ENCODE data around the gene ST6GAL1. TPM values are rescaled to one million over a fixed set of nuclear protein-coding genes. Genes with fewer than 3 reads are reported as not detected.
"Not testable (repeated sequence)": the region's sequence is repeated elsewhere in the genome, so short reads cannot be mapped to it uniquely, and the experiment has no call there.

Gene ST6GAL1
- total RNA-seq, 6 experiments from 2014 or later, result 389 to 574 (median 483) TPM

- intact Hi-C loops (cut with DNase I), result no loop called here
- Histone ChIP-seq H3K4me1 (peaks cover 0 to 40% (median 9%) of the 10 kb centered on the region in 4 donors), H3K27me3 (no peaks in the 10 kb centered on the region), H3K9me3 (no peaks in the 10 kb centered on the region), H3K36me3 (peaks cover 0 to 33% (median 14%) of the 10 kb centered on the region in 4 donors), H3K4me3 (no peak overlapping the region), H3K27ac (no peak overlapping the region)
- peak; percentile 50 to 62 (median 57) for ATAC-seq
- no peak for TF ChIP-seq CTCF (IDR thresholded peaks at IDR 0.05)
- no peak for TF ChIP-seq POLR2A (IDR thresholded peaks at IDR 0.05)
- no peak for DNase-seq
- WGBS (ENCODE audit: insufficient coverage, low coverage, low lambda C conversion rate, missing lambda C conversion rate), result 70% methylated on average over 3 of the region's 3 CpGs
Measured at GRCh38 chr3:187051724-187052366, 121.5 kb downstream of the ST6GAL1 start.

GRCh38 chr3:187052427-187052826 lies 122.1 kb downstream of the ST6GAL1 start:
- intact Hi-C loops (cut with DNase I); H3K27me3 ChIP-seq: not testable (repeated sequence)
- 89% methylated on average over 2 of the region's 2 CpGs for WGBS (ENCODE audit: insufficient coverage, low coverage, low lambda C conversion rate, missing lambda C conversion rate)

GRCh38 chr3:187054433-187054832 lies 124.1 kb downstream of the ST6GAL1 start:
- intact Hi-C loops (cut with DNase I); H3K27ac ChIP-seq; H3K4me3 ChIP-seq; ATAC-seq; H3K27me3 ChIP-seq; H3K9me3 ChIP-seq; DNase-seq: not testable (repeated sequence)
- 86% methylated on average over 2 of the region's 2 CpGs for WGBS (ENCODE audit: insufficient coverage, low coverage, low lambda C conversion rate, missing lambda C conversion rate)
- H3K4me1 ChIP-seq, result peaks cover 0 to 40% (median 11%) of the 10 kb centered on the region in 4 donors
- H3K36me3 ChIP-seq, result peaks cover 0 to 53% (median 22%) of the 10 kb centered on the region in 4 donors

More at GRCh38 chr3:187052427-187052826, 122.1 kb downstream of the ST6GAL1 start:
- Histone ChIP-seq H3K4me1 (peaks cover 0 to 42% (median 9%) of the 10 kb centered on the region in 4 donors), H3K36me3 (peaks cover 0 to 38% (median 15%) of the 10 kb centered on the region in 4 donors)
- DNase-seq, ATAC-seq, H3K27ac ChIP-seq, H3K4me3 ChIP-seq, H3K9me3 ChIP-seq: not testable (repeated sequence)

GRCh38 chr3:187057803-187058202 lies 127.5 kb downstream of the ST6GAL1 start:
- H3K4me3 ChIP-seq; H3K9me3 ChIP-seq; H3K27me3 ChIP-seq; intact Hi-C loops (cut with DNase I); H3K27ac ChIP-seq: not testable (repeated sequence)
- peaks cover 0 to 38% (median 8%) of the 10 kb centered on the region in 4 donors for H3K36me3 ChIP-seq
- no CpG with 5 or more reads among the region's 10 CpGs for WGBS (ENCODE audit: insufficient coverage, low coverage, low lambda C conversion rate, missing lambda C conversion rate)
- peaks cover 0 to 67% (median 19%) of the 10 kb centered on the region in 4 donors for H3K4me1 ChIP-seq
- DNase-seq (peak in 2 of 3 donors; percentile 60 to 70), ATAC-seq (peak; percentile 31 to 66 (median 54))

GRCh38 chr3:187061748-187062147 lies 131.4 kb downstream of the ST6GAL1 start:
- no peaks in the 10 kb centered on the region for H3K9me3 ChIP-seq
- intact Hi-C loops (cut with DNase I), result no loop called here
- WGBS (ENCODE audit: insufficient coverage, low coverage, low lambda C conversion rate, missing lambda C conversion rate), result 53% methylated on average over 3 of the region's 3 CpGs
- peak overlapping the region in 2 of 3 donors; percentile 3 to 62 for H3K27ac ChIP-seq
- H3K27me3 ChIP-seq, result no peaks in the 10 kb centered on the region
- no peak for TF ChIP-seq POLR2A (IDR thresholded peaks at IDR 0.05)
- TF ChIP-seq CTCF (IDR thresholded peaks at IDR 0.05), result no peak
- H3K36me3 ChIP-seq, result peaks cover 0 to 45% (median 12%) of the 10 kb centered on the region in 4 donors
- ATAC-seq (no peak), DNase-seq (no peak)
- H3K4me3 ChIP-seq, result no peak overlapping the region
- peaks cover 0 to 89% (median 33%) of the 10 kb centered on the region in 4 donors for H3K4me1 ChIP-seq

GRCh38 chr3:187062526-187063177 lies 132.3 kb downstream of the ST6GAL1 start:
- Histone ChIP-seq H3K4me1 (peaks cover 0 to 83% (median 33%) of the 10 kb centered on the region in 4 donors), H3K36me3 (peaks cover 0 to 42% (median 13%) of the 10 kb centered on the region in 4 donors), H3K9me3 (no peaks in the 10 kb centered on the region), H3K4me3 (no peak overlapping the region), H3K27me3 (no peaks in the 10 kb centered on the region), H3K27ac (peak overlapping the region; percentile 31 to 65 (median 63))
- TF ChIP-seq POLR2A (IDR thresholded peaks at IDR 0.05) (no peak), CTCF (IDR thresholded peaks at IDR 0.05) (no peak)
- intact Hi-C loops (cut with DNase I), result no loop called here
- DNase-seq (no peak), ATAC-seq (peak; percentile 27 to 47 (median 35))
